GM12874 (cell line): Measurements from ENCODE around the gene TBC1D10A.

Experiments used
- CTCF ChIP-seq: IDR thresholded peaks from 2 replicates; pipeline ENCODE4 v1.5.1; 2011; ENCODE audit warnings: low read depth, mild to moderate bottlenecking, control low read depth, low read length, moderate library complexity; ENCODE audit not compliant: insufficient read depth

TBC1D10A gene

GRCh38 chr22:30289980-30290313 is 36.8 kb downstream of the TBC1D10A start:
- no peak for TF ChIP-seq CTCF

- 0 out of 2 replicates have a peak, but pooled peaks have one; percentile 0 for TF ChIP-seq CTCF
Observed at GRCh38 chr22:30289141-30289979, 37.4 kb downstream of the TBC1D10A start, which contains the start of gene CASTOR1. TSS of gene CASTOR1 (minus strand) at chr22:30289505. CDS start at chr22:30289497, 8 bp downstream.

- TF ChIP-seq CTCF, result 0 out of 2 replicates have a peak, but pooled peaks have one; percentile 0
Observed at GRCh38 chr22:30288419-30289140, 38.2 kb downstream of the TBC1D10A start.

GRCh38 chr22:30287648-30288418 is 38.9 kb downstream of the TBC1D10A start:
- TF ChIP-seq CTCF, result peak; percentile 76

GRCh38 chr22:30286813-30287647 is 39.7 kb downstream of the TBC1D10A start:
- peak; percentile 98 for TF ChIP-seq CTCF

- TF ChIP-seq CTCF, result no peak
Observed at GRCh38 chr22:30286331-30286730, 40.4 kb downstream of the TBC1D10A start.
